Neural cell (in vitro differentiated cells): ENCODE data around the gene SMIM21. TPM values are rescaled to one million over a fixed set of nuclear protein-coding genes. Genes with fewer than 3 reads are reported as not detected.

Experiments
- H2AFZ ChIP-seq: fragments of 200-600, 300-800 bp; sonication (generic), shearing (Covaris generic); 2 replicates; pipeline ENCODE4 v1.6.0; 2014; ENCODE audit warnings: low read depth, mild to moderate bottlenecking, antibody characterized with exemption, low read length, moderate library complexity
- H3F3A ChIP-seq: fragments of 200-600 bp; shearing (Covaris generic); 2 replicates; pipeline ENCODE4 v1.6.1; 2016; ENCODE audit warnings: mild to moderate bottlenecking, moderate library complexity, mixed read lengths, antibody characterized with exemption, low read length; ENCODE audit not compliant: insufficient read depth, poor library complexity, severe bottlenecking
- H3K27ac ChIP-seq: fragments of 200-600, 300-800 bp; sonication (generic), shearing (Covaris generic); 2 replicates; pipeline ENCODE4 v1.5.1; 2014; ENCODE audit warnings: mild to moderate bottlenecking, low read length, moderate library complexity
- H3K27me3 ChIP-seq: fragments of 300-800, 200-600 bp; sonication (generic), shearing (Covaris generic); 2 replicates; pipeline ENCODE4 v1.6.0; 2014; ENCODE audit warnings: mild to moderate bottlenecking, low read depth, low read length, moderate library complexity; ENCODE audit not compliant: insufficient read depth
- H3K36me3 ChIP-seq: fragments of 300-800, 200-600 bp; sonication (generic), shearing (Covaris generic); 2 replicates; pipeline ENCODE4 v1.5.1; 2014; ENCODE audit warnings: mild to moderate bottlenecking, antibody characterized with exemption, low read length, moderate library complexity; ENCODE audit not compliant: insufficient read depth
- H3K4me2 ChIP-seq: fragments of 300-800, 200-600 bp; sonication (generic), shearing (Covaris generic); 2 replicates; pipeline ENCODE4 v1.6.0; 2014; ENCODE audit warnings: mild to moderate bottlenecking, low read length
- H3K4me3 ChIP-seq: fragments of 300-800, 200-600 bp; sonication (generic), shearing (Covaris generic); 2 replicates; pipeline ENCODE4 v1.5.1; 2014; ENCODE audit warnings: mild to moderate bottlenecking, low read length, moderate library complexity
- H3K79me2 ChIP-seq: fragments of 200-600 bp; shearing (Covaris generic); replicated peaks from 2 replicates; pipeline ENCODE4 v1.6.0; 2014; ENCODE audit warnings: mild to moderate bottlenecking, low read length, moderate library complexity; ENCODE audit not compliant: insufficient read depth
- H3K9ac ChIP-seq: fragments of 300-800, 200-600 bp; sonication (generic), shearing (Covaris generic); 2 replicates; pipeline ENCODE4 v1.6.1; 2016; ENCODE audit warnings: mild to moderate bottlenecking, low read length, mixed read lengths
- H3K9me2 ChIP-seq: fragments of 200-600 bp; shearing (Covaris generic); 2 replicates; pipeline ENCODE4 v1.6.1; 2016; ENCODE audit warnings: mild to moderate bottlenecking, low read length, mixed read lengths; ENCODE audit not compliant: insufficient read depth
- H3K9me3 ChIP-seq: fragments of 200-600, 300-800 bp; sonication (generic), shearing (Covaris generic); 2 replicates; pipeline ENCODE4 v1.6.1; 2016; ENCODE audit warnings: mild to moderate bottlenecking, mixed run types, low read length, moderate library complexity, mixed read lengths
- H4K20me1 ChIP-seq: fragments of 200-600 bp; shearing (Covaris generic); 2 replicates; pipeline ENCODE4 v1.6.1; 2016; ENCODE audit warnings: mild to moderate bottlenecking, mixed run types; ENCODE audit not compliant: insufficient read depth
- EP300 ChIP-seq: fragments of 450-650 bp; conservative IDR thresholded peaks from 2 replicates; pipeline ENCODE4 v1.6.1; 2014; ENCODE audit warnings: antibody characterized with exemption, mild to moderate bottlenecking, moderate library complexity; ENCODE audit not compliant: poor library complexity, severe bottlenecking
- EZH2 ChIP-seq: fragments of 200-600, 300-800 bp; shearing (Covaris generic), sonication (generic); IDR thresholded peaks from 2 replicates; pipeline ENCODE4 v1.6.1; 2014; ENCODE audit warnings: antibody characterized with exemption, low read length, borderline replicate concordance, mild to moderate bottlenecking; ENCODE audit not compliant: insufficient read depth, poor library complexity, severe bottlenecking
- MXI1 ChIP-seq: fragments of 450-650 bp; conservative IDR thresholded peaks from 2 replicates; pipeline ENCODE4 v1.6.1; 2014; ENCODE audit warnings: antibody characterized with exemption, mild to moderate bottlenecking; ENCODE audit not compliant: poor library complexity, severe bottlenecking
- POLR2AphosphoS5 ChIP-seq: IDR thresholded peaks from 2 replicates; pipeline ENCODE4 v1.6.1; 2012
- RAD21 ChIP-seq: fragments of 450-650 bp; conservative IDR thresholded peaks from 2 replicates; pipeline ENCODE4 v1.6.1; 2014; ENCODE audit warnings: antibody characterized with exemption, mild to moderate bottlenecking, moderate library complexity
- SMC3 ChIP-seq: fragments of 450-650 bp; conservative IDR thresholded peaks from 2 replicates; pipeline ENCODE4 v1.6.1; 2014; ENCODE audit warnings: antibody characterized with exemption, mild to moderate bottlenecking, moderate library complexity; ENCODE audit not compliant: poor library complexity
- TAF1 ChIP-seq: IDR thresholded peaks from 2 replicates; pipeline ENCODE4 v1.6.1; 2012; ENCODE audit warnings: low read depth
- polyA plus RNA-seq: library from polyadenylated mRNA; depleted of rRNA; stranded (reverse); fragments of >200 nt; gene quantifications from 2 replicates; pipeline ENCODE4 v1.2.3, GENCODE V29; 2014
- TF ChIP-seq, protein P1 (sequence below): fragments of 450-650 bp; IDR thresholded peaks from 2 replicates; pipeline ENCODE4 v1.5.1; 2014; ENCODE audit warnings: antibody characterized with exemption, mild to moderate bottlenecking, moderate library complexity; ENCODE audit not compliant: poor library complexity, severe bottlenecking
- TF ChIP-seq, protein P2 (sequence below): IDR thresholded peaks from 2 replicates; pipeline ENCODE4 v1.6.1; 2012; ENCODE audit warnings: borderline replicate concordance

SMIM21 gene
- polyA plus RNA-seq, 1 donor from 2014 or later = not detected

DNA sequence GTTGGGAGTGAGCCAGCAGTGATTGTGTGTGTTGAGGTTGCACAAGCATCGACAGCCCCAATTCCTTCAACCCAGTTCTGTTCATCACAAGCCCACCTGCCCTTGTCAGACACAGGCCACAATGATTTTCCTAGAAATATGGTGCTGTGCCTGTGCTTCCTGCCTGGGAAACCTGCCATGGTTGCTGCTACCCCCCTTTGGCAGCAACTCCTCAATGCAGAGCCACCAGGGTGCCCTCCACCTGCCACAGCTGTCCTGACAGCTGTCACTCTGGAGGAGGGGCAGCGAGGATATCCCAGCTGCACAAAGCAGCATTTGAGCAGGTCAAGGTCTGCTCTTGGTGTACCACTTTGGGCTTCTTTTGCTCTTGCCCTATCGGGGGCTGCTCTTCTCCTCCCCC is 27.1 kb downstream of the SMIM21 start:
- Histone ChIP-seq H4K20me1 (no peaks in the 10 kb centered on the region), H3K4me3 (no peak overlapping the region), H3K9me2 (no peaks in the 10 kb centered on the region), H3K36me3 (no peaks in the 10 kb centered on the region), H3K4me2 (no peak overlapping the region), H3K27ac (no peak overlapping the region), H2AFZ (no peak overlapping the region), H3K9me3 (no peaks in the 10 kb centered on the region), H3K79me2 (no peaks in the 10 kb centered on the region), H3K27me3 (peaks cover 14% of the 10 kb centered on the region), H3F3A (no peaks in the 10 kb centered on the region), H3K9ac (no peak overlapping the region)
- TF ChIP-seq RAD21 (no peak), POLR2AphosphoS5 (no peak), TAF1 (no peak), SMC3 (no peak), EZH2 (no peak), MXI1 (no peak), EP300 (no peak)
- TF ChIP-seq, protein P1, sequence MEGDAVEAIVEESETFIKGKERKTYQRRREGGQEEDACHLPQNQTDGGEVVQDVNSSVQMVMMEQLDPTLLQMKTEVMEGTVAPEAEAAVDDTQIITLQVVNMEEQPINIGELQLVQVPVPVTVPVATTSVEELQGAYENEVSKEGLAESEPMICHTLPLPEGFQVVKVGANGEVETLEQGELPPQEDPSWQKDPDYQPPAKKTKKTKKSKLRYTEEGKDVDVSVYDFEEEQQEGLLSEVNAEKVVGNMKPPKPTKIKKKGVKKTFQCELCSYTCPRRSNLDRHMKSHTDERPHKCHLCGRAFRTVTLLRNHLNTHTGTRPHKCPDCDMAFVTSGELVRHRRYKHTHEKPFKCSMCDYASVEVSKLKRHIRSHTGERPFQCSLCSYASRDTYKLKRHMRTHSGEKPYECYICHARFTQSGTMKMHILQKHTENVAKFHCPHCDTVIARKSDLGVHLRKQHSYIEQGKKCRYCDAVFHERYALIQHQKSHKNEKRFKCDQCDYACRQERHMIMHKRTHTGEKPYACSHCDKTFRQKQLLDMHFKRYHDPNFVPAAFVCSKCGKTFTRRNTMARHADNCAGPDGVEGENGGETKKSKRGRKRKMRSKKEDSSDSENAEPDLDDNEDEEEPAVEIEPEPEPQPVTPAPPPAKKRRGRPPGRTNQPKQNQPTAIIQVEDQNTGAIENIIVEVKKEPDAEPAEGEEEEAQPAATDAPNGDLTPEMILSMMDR = no peak
- TF ChIP-seq, protein P2, sequence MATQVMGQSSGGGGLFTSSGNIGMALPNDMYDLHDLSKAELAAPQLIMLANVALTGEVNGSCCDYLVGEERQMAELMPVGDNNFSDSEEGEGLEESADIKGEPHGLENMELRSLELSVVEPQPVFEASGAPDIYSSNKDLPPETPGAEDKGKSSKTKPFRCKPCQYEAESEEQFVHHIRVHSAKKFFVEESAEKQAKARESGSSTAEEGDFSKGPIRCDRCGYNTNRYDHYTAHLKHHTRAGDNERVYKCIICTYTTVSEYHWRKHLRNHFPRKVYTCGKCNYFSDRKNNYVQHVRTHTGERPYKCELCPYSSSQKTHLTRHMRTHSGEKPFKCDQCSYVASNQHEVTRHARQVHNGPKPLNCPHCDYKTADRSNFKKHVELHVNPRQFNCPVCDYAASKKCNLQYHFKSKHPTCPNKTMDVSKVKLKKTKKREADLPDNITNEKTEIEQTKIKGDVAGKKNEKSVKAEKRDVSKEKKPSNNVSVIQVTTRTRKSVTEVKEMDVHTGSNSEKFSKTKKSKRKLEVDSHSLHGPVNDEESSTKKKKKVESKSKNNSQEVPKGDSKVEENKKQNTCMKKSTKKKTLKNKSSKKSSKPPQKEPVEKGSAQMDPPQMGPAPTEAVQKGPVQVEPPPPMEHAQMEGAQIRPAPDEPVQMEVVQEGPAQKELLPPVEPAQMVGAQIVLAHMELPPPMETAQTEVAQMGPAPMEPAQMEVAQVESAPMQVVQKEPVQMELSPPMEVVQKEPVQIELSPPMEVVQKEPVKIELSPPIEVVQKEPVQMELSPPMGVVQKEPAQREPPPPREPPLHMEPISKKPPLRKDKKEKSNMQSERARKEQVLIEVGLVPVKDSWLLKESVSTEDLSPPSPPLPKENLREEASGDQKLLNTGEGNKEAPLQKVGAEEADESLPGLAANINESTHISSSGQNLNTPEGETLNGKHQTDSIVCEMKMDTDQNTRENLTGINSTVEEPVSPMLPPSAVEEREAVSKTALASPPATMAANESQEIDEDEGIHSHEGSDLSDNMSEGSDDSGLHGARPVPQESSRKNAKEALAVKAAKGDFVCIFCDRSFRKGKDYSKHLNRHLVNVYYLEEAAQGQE = no peak

DNA sequence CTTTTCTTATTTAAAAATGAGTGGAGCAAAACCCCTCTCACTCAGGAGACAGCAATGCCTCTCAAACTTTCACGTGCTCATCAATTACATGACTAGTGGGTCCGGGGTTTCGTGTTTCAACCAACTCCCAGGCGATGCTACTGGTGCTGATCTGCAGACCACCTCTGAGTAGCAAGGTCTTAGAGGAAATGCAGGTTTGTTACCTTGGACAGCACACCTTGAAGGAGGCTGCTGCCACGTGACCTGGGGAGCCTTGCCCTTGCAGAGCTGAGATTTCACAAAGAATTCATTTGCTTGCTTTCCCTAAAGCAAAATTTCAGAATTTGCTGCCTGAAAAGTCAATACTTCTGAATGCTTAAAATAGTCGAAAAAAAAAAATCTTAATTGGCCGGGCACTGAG is 32.4 kb downstream of the SMIM21 start:
- Histone ChIP-seq H3K9ac (no peak overlapping the region), H3K27ac (no peak overlapping the region), H4K20me1 (no peaks in the 10 kb centered on the region), H3K9me2 (no peaks in the 10 kb centered on the region), H3K36me3 (no peaks in the 10 kb centered on the region), H2AFZ (no peak overlapping the region), H3K27me3 (peaks cover 27% of the 10 kb centered on the region), H3K4me3 (no peak overlapping the region), H3K9me3 (no peaks in the 10 kb centered on the region), H3F3A (no peaks in the 10 kb centered on the region), H3K79me2 (no peaks in the 10 kb centered on the region), H3K4me2 (no peak overlapping the region)
- TF ChIP-seq POLR2AphosphoS5 = no peak
- no peak for TF ChIP-seq TAF1
- no peak for TF ChIP-seq RAD21

DNA sequence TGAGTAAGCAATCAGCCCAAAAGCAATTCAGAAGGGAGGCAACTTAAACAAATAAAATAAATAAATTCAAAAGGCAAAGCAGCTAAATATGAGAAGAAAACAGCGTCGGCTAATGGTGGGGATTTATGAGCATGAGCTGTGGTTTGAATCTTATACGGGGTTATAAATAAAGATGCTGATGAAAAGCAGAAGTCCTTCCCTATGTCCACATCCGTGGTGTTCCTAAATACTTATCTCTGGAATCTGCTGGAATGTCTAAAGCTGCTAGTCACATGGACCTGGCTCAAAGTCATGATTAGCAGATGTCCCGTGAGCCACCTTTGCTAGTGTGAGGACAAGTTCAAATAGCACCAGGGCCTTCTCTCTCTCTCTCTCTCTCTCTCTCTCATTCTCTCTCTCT is 33.8 kb downstream of the SMIM21 start:
- H3K4me3 ChIP-seq = no peak overlapping the region
- H3F3A ChIP-seq = no peaks in the 10 kb centered on the region
- no peak overlapping the region for H2AFZ ChIP-seq
- H3K79me2 ChIP-seq = no peaks in the 10 kb centered on the region
- no peak overlapping the region for H3K9ac ChIP-seq
- no peak overlapping the region for H3K27ac ChIP-seq
- H3K36me3 ChIP-seq = no peaks in the 10 kb centered on the region
- peaks cover 35% of the 10 kb centered on the region for H3K27me3 ChIP-seq
- no peaks in the 10 kb centered on the region for H3K9me2 ChIP-seq
- no peaks in the 10 kb centered on the region for H4K20me1 ChIP-seq
- H3K9me3 ChIP-seq = no peaks in the 10 kb centered on the region
- TF ChIP-seq EP300 (no peak), RAD21 (no peak), POLR2AphosphoS5 (no peak), SMC3 (no peak), TAF1 (no peak), MXI1 (no peak)
- TF ChIP-seq, protein P1 = no peak
- H3K4me2 ChIP-seq = no peak overlapping the region
